ENCODE measurements around the gene VWA2. TPM values are rescaled to one million over a fixed set of nuclear protein-coding genes. Genes with fewer than 3 reads are reported as not detected.

The VWA2 gene
- total RNA-seq, 6 experiments from 2014 or later = 0.06 to 0.14 (median 0.09) TPM; not detected in 2

GRCh38 chr10:114310346-114310745 is 71.3 kb downstream of the VWA2 start:
- DNase-seq = peak in 1 of 3 donors; percentile 36
- Histone ChIP-seq H3K27me3 (no peaks in the 10 kb centered on the region), H3K4me3 (no peak overlapping the region), H3K4me1 (no peaks in the 10 kb centered on the region), H3K9me3 (no peaks in the 10 kb centered on the region), H3K36me3 (no peaks in the 10 kb centered on the region), H3K27ac (no peak overlapping the region)
- no peak for ATAC-seq
- intact Hi-C loops (cut with DNase I) = no loop called here
- no peak for TF ChIP-seq POLR2A (IDR thresholded peaks at IDR 0.05)
- TF ChIP-seq CTCF (IDR thresholded peaks at IDR 0.05) = no peak
- whole genome bisulfite sequencing (ENCODE audit: insufficient coverage, low coverage, low lambda C conversion rate, missing lambda C conversion rate) = 41% methylated on average over 3 of the region's 10 CpGs

GRCh38 chr10:114311023-114311422 is 72.0 kb downstream of the VWA2 start:
- H3K27ac ChIP-seq = no peak overlapping the region
- WGBS (ENCODE audit: insufficient coverage, low coverage, low lambda C conversion rate, missing lambda C conversion rate) = 39% methylated on average over 5 of the region's 6 CpGs
- DNase-seq (no peak), ATAC-seq (no peak)
- TF ChIP-seq POLR2A (IDR thresholded peaks at IDR 0.05) (no peak), CTCF (IDR thresholded peaks at IDR 0.05) (no peak)
- no peaks in the 10 kb centered on the region for H3K27me3 ChIP-seq
- H3K4me3 ChIP-seq = no peak overlapping the region
- H3K36me3 ChIP-seq = no peaks in the 10 kb centered on the region
- H3K4me1 ChIP-seq = no peaks in the 10 kb centered on the region
- intact Hi-C loops (cut with DNase I) = no loop called here
- no peaks in the 10 kb centered on the region for H3K9me3 ChIP-seq

GRCh38 chr10:114311496-114312209 is 72.6 kb downstream of the VWA2 start:
- no peak overlapping the region for H3K4me3 ChIP-seq
- H3K27me3 ChIP-seq = no peaks in the 10 kb centered on the region
- TF ChIP-seq CTCF (IDR thresholded peaks at IDR 0.05) (no peak), POLR2A (IDR thresholded peaks at IDR 0.05) (no peak)
- no peak overlapping the region for H3K27ac ChIP-seq
- intact Hi-C loops (cut with DNase I) = no loop called here
- no peak for ATAC-seq
- no peak for DNase-seq
- H3K36me3 ChIP-seq = no peaks in the 10 kb centered on the region
- no peaks in the 10 kb centered on the region for H3K9me3 ChIP-seq
- 79% methylated on average over 10 of the region's 13 CpGs for WGBS (ENCODE audit: insufficient coverage, low coverage, low lambda C conversion rate, missing lambda C conversion rate)
- no peaks in the 10 kb centered on the region for H3K4me1 ChIP-seq

GRCh38 chr10:114313139-114313538 is 74.1 kb downstream of the VWA2 start:
- intact Hi-C loops (cut with DNase I) = no loop called here
- 75% methylated on average over 5 of the region's 9 CpGs for WGBS (ENCODE audit: insufficient coverage, low coverage, low lambda C conversion rate, missing lambda C conversion rate)
- no peak for DNase-seq
- Histone ChIP-seq H3K4me1 (no peaks in the 10 kb centered on the region), H3K4me3 (no peak overlapping the region), H3K36me3 (no peaks in the 10 kb centered on the region), H3K9me3 (no peaks in the 10 kb centered on the region), H3K27ac (no peak overlapping the region), H3K27me3 (no peaks in the 10 kb centered on the region)
- ATAC-seq = no peak
- TF ChIP-seq POLR2A (IDR thresholded peaks at IDR 0.05) = no peak
- TF ChIP-seq CTCF (IDR thresholded peaks at IDR 0.05) = no peak
